ENCODE measurements around the gene PROM1. TPM values are rescaled to one million over a fixed set of nuclear protein-coding genes. Genes with fewer than 3 reads are reported as not detected.

Gene PROM1
- polyA plus RNA-seq, 2 of the 4 experiments (the other 2 are of a cell fraction): 0.03 to 0.14 TPM

GRCh38 chr4:15961781-15962510 is 121.9 kb downstream of the PROM1 start (continued):
- TF ChIP-seq, protein P1, sequence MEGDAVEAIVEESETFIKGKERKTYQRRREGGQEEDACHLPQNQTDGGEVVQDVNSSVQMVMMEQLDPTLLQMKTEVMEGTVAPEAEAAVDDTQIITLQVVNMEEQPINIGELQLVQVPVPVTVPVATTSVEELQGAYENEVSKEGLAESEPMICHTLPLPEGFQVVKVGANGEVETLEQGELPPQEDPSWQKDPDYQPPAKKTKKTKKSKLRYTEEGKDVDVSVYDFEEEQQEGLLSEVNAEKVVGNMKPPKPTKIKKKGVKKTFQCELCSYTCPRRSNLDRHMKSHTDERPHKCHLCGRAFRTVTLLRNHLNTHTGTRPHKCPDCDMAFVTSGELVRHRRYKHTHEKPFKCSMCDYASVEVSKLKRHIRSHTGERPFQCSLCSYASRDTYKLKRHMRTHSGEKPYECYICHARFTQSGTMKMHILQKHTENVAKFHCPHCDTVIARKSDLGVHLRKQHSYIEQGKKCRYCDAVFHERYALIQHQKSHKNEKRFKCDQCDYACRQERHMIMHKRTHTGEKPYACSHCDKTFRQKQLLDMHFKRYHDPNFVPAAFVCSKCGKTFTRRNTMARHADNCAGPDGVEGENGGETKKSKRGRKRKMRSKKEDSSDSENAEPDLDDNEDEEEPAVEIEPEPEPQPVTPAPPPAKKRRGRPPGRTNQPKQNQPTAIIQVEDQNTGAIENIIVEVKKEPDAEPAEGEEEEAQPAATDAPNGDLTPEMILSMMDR (IDR thresholded peaks at IDR 0.05): no peak
- no peak for TF ChIP-seq EHMT2 (IDR thresholded peaks at IDR 0.05; ENCODE audit: low read depth)
- TF ChIP-seq FOXS1 (CRISPR knock-in tag; IDR thresholded peaks at IDR 0.05): no peak
- no peak for TF ChIP-seq SMC3 (IDR thresholded peaks at IDR 0.05)
- TF ChIP-seq GATA3 (IDR thresholded peaks at IDR 0.05; ENCODE audit: borderline replicate concordance): no peak
- no peak for TF ChIP-seq CEBPB (IDR thresholded peaks at IDR 0.05)
- TF ChIP-seq RARB (CRISPR knock-in tag; IDR thresholded peaks at IDR 0.05): no peak
- TF ChIP-seq HMGXB4 (CRISPR knock-in tag; IDR thresholded peaks at IDR 0.05; ENCODE audit: borderline replicate concordance): no peak
- TF ChIP-seq FOSB (CRISPR knock-in tag; IDR thresholded peaks at IDR 0.05): no peak
- no peak for TF ChIP-seq NFE2L2 (conservative IDR thresholded peaks at IDR 0.05; ENCODE audit: low read length)

DNA sequence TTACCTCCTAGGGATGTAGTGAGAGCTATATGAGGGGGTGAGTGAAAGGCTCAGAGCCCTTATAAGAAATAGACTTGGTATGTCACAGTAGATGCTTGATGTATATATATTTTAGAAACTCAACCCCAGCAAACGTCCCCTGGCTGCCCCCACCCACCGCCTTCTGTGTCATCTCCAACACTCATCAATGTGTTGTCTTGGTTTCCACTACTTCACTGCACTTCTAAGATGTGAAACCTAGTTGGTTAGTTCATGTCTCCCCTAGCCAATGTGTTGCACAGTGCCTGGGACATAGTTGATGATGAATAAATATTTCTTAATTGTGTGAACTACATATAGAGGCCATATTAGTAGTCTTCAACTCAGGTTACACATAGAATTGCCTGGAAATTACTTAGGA is 125.3 kb downstream of the PROM1 start:
- CTCF ChIA-PET: interaction anchor here (1.1 to 2.3 kb wide), 8 partner anchors 37 to 153 kb away, joined by 3 to 34 read pairs (median 4); no protein-coding TSS in a partner anchor
- peaks cover 5% of the 10 kb centered on the region for H3K4me1 ChIP-seq
- H3K27ac ChIP-seq: no peak overlapping the region
- H3K4me3 ChIP-seq: no peak overlapping the region
- 54% methylated on average over 2 of the region's 2 CpGs for WGBS (ENCODE audit: missing lambda C conversion rate)
- DNase-seq (ENCODE audit: low read depth in 1 of 2, low spot score in 1 of 2): no peak
- no peaks in the 10 kb centered on the region for H3K9me3 ChIP-seq
- POLR2A ChIA-PET: no interaction called here
- H3K4me2 ChIP-seq: no peak overlapping the region
- ATAC-seq: no peak
- no peak for FAIRE-seq
- TF ChIP-seq KDM5A (IDR thresholded peaks at IDR 0.05) (no peak), EHF (CRISPR knock-in tag; IDR thresholded peaks at IDR 0.05) (no peak), ATOH8 (CRISPR knock-in tag; IDR thresholded peaks at IDR 0.05; ENCODE audit: low read depth) (no peak), HDAC2 (IDR thresholded peaks at IDR 0.05) (no peak), MYC (IDR thresholded peaks at IDR 0.05; ENCODE audit: borderline replicate concordance, low read length) (no peak), EP300 (IDR thresholded peaks at IDR 0.05) (no peak), CHD4 (IDR thresholded peaks at IDR 0.05; ENCODE audit: borderline replicate concordance) (no peak)

- ATAC-seq: peak; percentile 94 to 96
- peak; percentile 13 for FAIRE-seq
- peak; percentile 72 to 77 for DNase-seq (ENCODE audit: low read depth in 1 of 2, low spot score in 1 of 2)
- Histone ChIP-seq H3K27ac (peak overlapping the region; percentile 19 to 57; a peak in 3 of 6 replicates), H3K9me3 (no peaks in the 10 kb centered on the region), H3K4me2 (peak overlapping the region; percentile 1; the same call in 1 of the 3 replicates), H3K4me1 (peaks cover 5% of the 10 kb centered on the region), H3K4me3 (no peak overlapping the region)
- peak; percentile 97 to 99 for TF ChIP-seq RAD21 (conservative IDR thresholded peaks at IDR 0.05 in 1 of 2, IDR thresholded peaks at IDR 0.05 in 1 of 2)
- no peak for TF ChIP-seq HOXB13 (CRISPR knock-in tag; IDR thresholded peaks at IDR 0.05; ENCODE audit: low read depth)
- TF ChIP-seq, protein P1 (IDR thresholded peaks at IDR 0.05): peak; percentile 92
- TF ChIP-seq MAFK (IDR thresholded peaks at IDR 0.05; ENCODE audit: partially characterized antibody): peak; percentile 42
- TF ChIP-seq JUN (IDR thresholded peaks at IDR 0.05): no peak
- TF ChIP-seq POLR2A (IDR thresholded peaks at IDR 0.05; ENCODE audit: low read length): no peak
- no peak for TF ChIP-seq EP300 (IDR thresholded peaks at IDR 0.05)
- TF ChIP-seq FOSL2 (IDR thresholded peaks at IDR 0.05): no peak
- TF ChIP-seq FOSL2 (CRISPR knock-in tag; IDR thresholded peaks at IDR 0.05): no peak
- no peak for TF ChIP-seq CHD4 (IDR thresholded peaks at IDR 0.05; ENCODE audit: borderline replicate concordance)
- peak; percentile 99 for TF ChIP-seq SMC3 (IDR thresholded peaks at IDR 0.05)
- TF ChIP-seq CBX8 (IDR thresholded peaks at IDR 0.05): no peak
- no peak for TF ChIP-seq HDAC2 (IDR thresholded peaks at IDR 0.05)
- no peak for TF ChIP-seq PHF8 (IDR thresholded peaks at IDR 0.05; ENCODE audit: borderline replicate concordance, low read depth)
- TF ChIP-seq HES2 (IDR thresholded peaks at IDR 0.05): no peak
- CTCF ChIA-PET: interaction anchor here (0.5 to 5.2 kb wide), 57 partner anchors 9 to 477 kb away, joined by 3 to 188 read pairs (median 6); partner anchors contain the start of gene FGFBP1
- POLR2A ChIA-PET: interaction anchor here (1.1 kb wide), 1 partner anchor 151 kb away, joined by 4 read pairs; no protein-coding TSS in a partner anchor
- WGBS (ENCODE audit: missing lambda C conversion rate): 37% methylated on average over 7 of the region's 9 CpGs
Observed at GRCh38 chr4:15956179-15956850, 127.5 kb downstream of the PROM1 start.
